Naive thymus-derived CD8-positive, alpha-beta T cell (primary cell): Measurements from ENCODE around the gene CREB5. TPM values are rescaled to one million over a fixed set of nuclear protein-coding genes. Genes with fewer than 3 reads are reported as not detected.
A peak's percentile ranks its signal among the peaks of the same experiment; 100 is the strongest.

ENCODE experiments used
- ATAC-seq, 2 donors: fragments of 150-1000 bp; cut with Tn5 transposase in 1 of 2; sonication (Bioruptor Pico), chemical (Tn5 transposase) in 1 of 2; 1 replicate in 1 of 2; 2 replicates in 1 of 2; pipeline ENCODE4 v1.10.0; 2021; ENCODE audit warnings: mild to moderate bottlenecking in 2 of 2, moderate library complexity in 2 of 2
- POLR2A ChIA-PET: fragments of 350-600 bp; sonication (Branson Sonifier 250); formaldehyde crosslinking; loops from one replicate; lab custom pipeline; 2021; ENCODE audit warnings: antibody characterized with exemption; lab: Charles Lee
- DNase-seq, 10 donors: peaks; one replicate each; pipeline versions ENCODE4 v3.0.0 to v3.0.0-alpha.2; 2020 to 2022
- H3K27ac Mint-ChIP-seq, 10 donors: one replicate each; pipeline ENCODE4 v1.8.0; 2020 to 2022; ENCODE audit warnings: mild to moderate bottlenecking in 10 of 10, mixed read lengths in 10 of 10, moderate library complexity in 4 of 10, inconsistent platforms in 1 of 10
- H3K27me3 Mint-ChIP-seq, 5 donors: one replicate each; pipeline ENCODE4 v1.8.0; 2021 to 2022; ENCODE audit warnings: mixed read lengths in 5 of 5
- H3K36me3 Mint-ChIP-seq, 3 donors: one replicate each; pipeline ENCODE4 v1.8.0; 2020 to 2022; ENCODE audit warnings: mixed read lengths in 3 of 3, mild to moderate bottlenecking in 2 of 3, inconsistent platforms in 1 of 3
- H3K4me1 Mint-ChIP-seq, 4 donors: one replicate each; pipeline ENCODE4 v1.8.0; 2021 to 2022; ENCODE audit warnings: mixed read lengths in 4 of 4
- H3K4me3 Mint-ChIP-seq, 10 donors: one replicate each; pipeline ENCODE4 v1.8.0; 2020 to 2022; ENCODE audit warnings: mild to moderate bottlenecking in 10 of 10, mixed read lengths in 10 of 10, moderate library complexity in 6 of 10, inconsistent platforms in 1 of 10
- H3K9me3 Mint-ChIP-seq, 9 donors: one replicate each; pipeline ENCODE4 v1.8.0; 2020 to 2022; ENCODE audit warnings: mixed read lengths in 9 of 9, mild to moderate bottlenecking in 3 of 9, inconsistent platforms in 1 of 9, moderate library complexity in 1 of 9
- polyA plus RNA-seq, 3 donors: library from polyadenylated mRNA; unstranded; fragments of 300-500 nt; fragmentation: Illumina TruSeq; gene quantifications; one replicate each; pipeline ENCODE4 v1.2.3, GENCODE V29; 2021
- total RNA-seq, 8 experiments: library from RNA in 2 of 8; stranded (reverse) in 2 of 8; gene quantifications; one replicate each; pipeline ENCODE4 v1.2.3 and lab custom pipeline; 2021 to 2026

CREB5 gene
- total and polyA plus RNA-seq, 5 experiments from 2014 or later, result 0.19 to 0.23 TPM; not detected in 3

DNA sequence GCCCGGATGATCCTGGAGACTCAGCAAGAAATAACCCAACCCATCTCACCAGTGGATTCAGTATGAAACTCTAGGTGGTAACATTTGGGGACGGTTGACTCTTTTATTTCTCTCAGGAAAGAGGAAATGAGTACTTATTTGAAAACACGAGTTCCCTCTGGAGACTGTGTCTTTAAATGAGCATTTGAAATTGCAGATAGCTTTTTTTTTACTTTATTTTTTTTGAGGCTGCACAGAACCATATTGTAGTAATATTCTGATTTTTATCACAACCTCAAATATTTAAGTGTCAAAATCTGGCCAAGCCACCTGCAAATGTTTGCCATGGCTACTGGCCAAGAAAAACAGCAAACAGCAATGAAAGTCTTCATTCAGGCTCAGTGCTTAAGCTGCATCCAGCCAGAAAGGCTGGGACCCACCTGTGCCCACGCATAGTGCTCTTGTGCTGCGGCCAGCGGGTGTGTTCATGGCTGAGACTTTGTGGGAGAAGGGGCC, 160.8 kb downstream of the CREB5 start:
- Mint-ChIP-seq H3K27ac (no peak overlapping the region), H3K36me3 (no peaks in the 10 kb centered on the region), H3K4me1 (peaks cover 3 to 11% (median 6%) of the 10 kb centered on the region in 4 donors), H3K4me3 (no peak overlapping the region), H3K27me3 (peaks cover 0 to 12% (median 2%) of the 10 kb centered on the region in 5 donors), H3K9me3 (no peaks in the 10 kb centered on the region)
- DNase-seq (no peak), ATAC-seq (no peak)
- POLR2A ChIA-PET, result no interaction called here

GRCh38 chr7:28573651-28574301, 161.5 kb downstream of the CREB5 start:
- H3K9me3 Mint-ChIP-seq, result no peaks in the 10 kb centered on the region
- peaks cover 0 to 12% (median 2%) of the 10 kb centered on the region in 5 donors for H3K27me3 Mint-ChIP-seq
- POLR2A ChIA-PET, result no interaction called here
- no peak for DNase-seq
- ATAC-seq, result no peak
- H3K4me3 Mint-ChIP-seq, result no peak overlapping the region
- H3K36me3 Mint-ChIP-seq, result no peaks in the 10 kb centered on the region
- H3K27ac Mint-ChIP-seq, result no peak overlapping the region
- peaks cover 3 to 9% (median 6%) of the 10 kb centered on the region in 4 donors for H3K4me1 Mint-ChIP-seq

- no peak for DNase-seq
- Mint-ChIP-seq H3K4me1 (peaks cover 0 to 10% (median 3%) of the 10 kb centered on the region in 4 donors), H3K9me3 (no peaks in the 10 kb centered on the region), H3K36me3 (no peaks in the 10 kb centered on the region), H3K4me3 (no peak overlapping the region), H3K27me3 (peaks cover 0 to 12% (median 2%) of the 10 kb centered on the region in 5 donors), H3K27ac (no peak overlapping the region)
- ATAC-seq, result no peak
- POLR2A ChIA-PET, result no interaction called here
Observed at GRCh38 chr7:28575241-28575643, 162.9 kb downstream of the CREB5 start.

- DNase-seq, result no peak
- H3K4me1 Mint-ChIP-seq, result peaks cover 4 to 20% (median 6%) of the 10 kb centered on the region in 4 donors
- ATAC-seq, result no peak
- no peak overlapping the region for H3K27ac Mint-ChIP-seq
- POLR2A ChIA-PET, result no interaction called here
- H3K9me3 Mint-ChIP-seq, result no peaks in the 10 kb centered on the region
- H3K4me3 Mint-ChIP-seq, result no peak overlapping the region
- no peaks in the 10 kb centered on the region for H3K36me3 Mint-ChIP-seq
- peaks cover 0 to 7% (median 2%) of the 10 kb centered on the region in 5 donors for H3K27me3 Mint-ChIP-seq
Observed at GRCh38 chr7:28576656-28577055, 164.3 kb downstream of the CREB5 start.

DNA sequence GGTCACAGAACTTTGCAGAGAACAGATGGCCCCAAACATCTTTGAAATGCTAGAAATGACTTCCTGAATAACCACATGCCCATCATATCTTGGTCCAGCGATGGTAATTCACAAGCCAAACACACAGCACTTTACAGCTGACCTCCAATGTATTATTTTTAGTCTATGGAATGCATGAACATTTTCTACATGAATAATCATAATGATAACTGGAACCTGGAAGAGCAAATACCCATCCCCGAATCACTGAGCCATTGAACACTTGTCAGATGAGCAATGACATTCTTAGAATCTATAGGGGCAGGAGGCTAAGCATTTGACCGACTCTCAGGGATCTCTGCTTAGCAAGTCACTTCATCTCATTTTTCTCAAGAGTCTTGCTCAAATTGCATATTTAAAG, 167.3 kb downstream of the CREB5 start:
- POLR2A ChIA-PET, result interaction anchor here (0.6 kb wide), 1 partner anchor 346 kb away, joined by 3 read pairs; no protein-coding TSS in a partner anchor
- H3K27me3 Mint-ChIP-seq, result peaks cover 0 to 5% (median 3%) of the 10 kb centered on the region in 5 donors
- no peak overlapping the region for H3K4me3 Mint-ChIP-seq
- DNase-seq (no peak), ATAC-seq (no peak)
- H3K27ac Mint-ChIP-seq, result no peak overlapping the region
- H3K9me3 Mint-ChIP-seq, result no peaks in the 10 kb centered on the region
- H3K36me3 Mint-ChIP-seq, result no peaks in the 10 kb centered on the region
- H3K4me1 Mint-ChIP-seq, result peaks cover 3 to 19% (median 8%) of the 10 kb centered on the region in 4 donors

DNA sequence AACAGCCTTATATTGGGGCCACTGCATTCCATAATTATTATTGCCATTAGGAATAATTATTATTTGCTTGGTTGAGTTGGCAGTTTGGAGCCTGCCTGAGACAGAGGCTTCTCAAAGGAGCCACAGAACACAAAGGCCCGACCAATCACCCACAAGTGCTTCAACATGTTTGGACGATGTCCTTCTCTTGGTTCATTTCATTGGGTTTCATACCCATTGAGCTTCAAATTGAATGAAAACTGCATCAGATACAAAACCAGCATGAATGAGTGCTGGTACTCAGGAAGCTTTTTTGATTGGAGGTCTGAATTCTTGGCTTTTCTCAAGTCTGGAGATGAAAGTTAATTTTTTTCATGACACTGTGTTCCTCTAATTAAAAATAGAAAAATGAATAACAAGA, 168.3 kb downstream of the CREB5 start:
- no peak for ATAC-seq
- Mint-ChIP-seq H3K36me3 (no peaks in the 10 kb centered on the region), H3K27ac (peak overlapping the region in 2 of 10 donors; percentile 59 to 67), H3K9me3 (no peaks in the 10 kb centered on the region), H3K4me1 (peaks cover 3 to 28% (median 9%) of the 10 kb centered on the region in 4 donors), H3K27me3 (peaks cover 0 to 6% (median 3%) of the 10 kb centered on the region in 5 donors), H3K4me3 (peak overlapping the region in 1 of 10 donors; percentile 20)
- no peak for DNase-seq
- POLR2A ChIA-PET, result no interaction called here

GRCh38 chr7:28581351-28581750, 169.0 kb downstream of the CREB5 start:
- Mint-ChIP-seq H3K4me1 (peaks cover 3 to 28% (median 9%) of the 10 kb centered on the region in 4 donors), H3K9me3 (no peaks in the 10 kb centered on the region), H3K4me3 (peak overlapping the region in 7 of 10 donors; percentile 10 to 57 (median 15)), H3K36me3 (no peaks in the 10 kb centered on the region), H3K27me3 (peaks cover 0 to 6% (median 3%) of the 10 kb centered on the region in 5 donors), H3K27ac (peak overlapping the region in 8 of 10 donors; percentile 7 to 74 (median 54))
- POLR2A ChIA-PET, result no interaction called here
- ATAC-seq (peak; percentile 58 to 72), DNase-seq (peak in 3 of 10 donors; percentile 1 to 33 (median 9))

DNA sequence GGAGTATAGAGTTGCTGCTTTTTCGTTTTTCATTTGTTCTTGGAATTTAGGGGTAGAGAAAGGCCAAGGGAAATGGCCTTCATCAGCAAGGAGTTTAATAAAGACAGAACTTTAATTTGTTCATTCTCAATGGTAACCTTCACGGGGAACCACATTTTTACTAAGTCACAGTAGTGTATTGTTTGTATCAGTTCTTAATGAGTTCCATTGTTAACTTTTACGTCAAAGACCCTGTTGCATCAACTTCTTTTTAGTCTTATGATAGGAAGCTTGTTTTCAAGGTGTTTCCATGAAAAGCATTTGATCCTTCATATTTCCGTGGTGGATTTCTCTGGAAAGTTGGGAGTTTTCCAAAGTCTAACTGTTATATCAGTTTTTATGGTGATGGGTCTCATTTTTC, 169.9 kb downstream of the CREB5 start:
- H3K27me3 Mint-ChIP-seq, result peaks cover 0 to 6% (median 3%) of the 10 kb centered on the region in 5 donors

DNA sequence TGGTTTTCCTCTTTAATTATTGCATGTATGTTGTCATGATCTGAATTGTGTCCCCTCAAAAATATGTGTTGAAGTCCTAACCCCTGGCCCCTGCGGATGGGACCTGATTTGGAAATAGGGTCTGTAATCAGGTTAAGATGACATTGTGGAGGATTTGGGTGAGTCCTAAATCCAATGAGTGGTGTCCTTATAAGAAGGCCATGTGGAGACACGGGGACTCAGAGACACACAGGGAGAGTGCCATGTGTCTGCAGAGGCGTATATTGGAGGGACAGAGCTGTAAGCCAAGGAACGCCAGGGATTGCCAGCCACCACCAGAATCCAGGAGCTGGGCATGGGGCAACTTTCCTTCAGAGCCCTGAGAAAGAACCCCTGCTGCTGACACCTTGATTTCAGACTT, 171.9 kb downstream of the CREB5 start:
- H3K4me1 Mint-ChIP-seq, result peaks cover 3 to 23% (median 9%) of the 10 kb centered on the region in 4 donors
- H3K4me3 Mint-ChIP-seq, result no peak overlapping the region
- H3K36me3 Mint-ChIP-seq, result no peaks in the 10 kb centered on the region
- no peaks in the 10 kb centered on the region for H3K9me3 Mint-ChIP-seq
- DNase-seq (no peak), ATAC-seq (no peak)
- H3K27ac Mint-ChIP-seq, result no peak overlapping the region
- POLR2A ChIA-PET, result no interaction called here
- peaks cover 0 to 6% (median 3%) of the 10 kb centered on the region in 5 donors for H3K27me3 Mint-ChIP-seq

More for the DNA sequence above, 169.9 kb downstream of the CREB5 start:
- POLR2A ChIA-PET, result no interaction called here
- DNase-seq, result no peak
- Mint-ChIP-seq H3K27ac (no peak overlapping the region), H3K4me3 (no peak overlapping the region), H3K36me3 (no peaks in the 10 kb centered on the region), H3K4me1 (peaks cover 3 to 29% (median 9%) of the 10 kb centered on the region in 4 donors), H3K9me3 (no peaks in the 10 kb centered on the region)
- ATAC-seq, result no peak

GRCh38 chr7:28586736-28587135, 174.4 kb downstream of the CREB5 start:
- DNase-seq (no peak), ATAC-seq (no peak)
- H3K4me1 Mint-ChIP-seq, result peaks cover 11 to 22% (median 15%) of the 10 kb centered on the region in 4 donors
- H3K4me3 Mint-ChIP-seq, result no peak overlapping the region
- H3K27me3 Mint-ChIP-seq, result peaks cover 0 to 6% (median 3%) of the 10 kb centered on the region in 5 donors
- POLR2A ChIA-PET, result no interaction called here
- no peaks in the 10 kb centered on the region for H3K9me3 Mint-ChIP-seq
- peak overlapping the region in 1 of 10 donors; percentile 17 for H3K27ac Mint-ChIP-seq
- no peaks in the 10 kb centered on the region for H3K36me3 Mint-ChIP-seq

- Mint-ChIP-seq H3K4me3 (no peak overlapping the region), H3K36me3 (no peaks in the 10 kb centered on the region), H3K27ac (no peak overlapping the region), H3K4me1 (peaks cover 15 to 26% (median 17%) of the 10 kb centered on the region in 4 donors), H3K27me3 (peaks cover 0 to 6% (median 3%) of the 10 kb centered on the region in 5 donors), H3K9me3 (no peaks in the 10 kb centered on the region)
- ATAC-seq (no peak), DNase-seq (no peak)
- POLR2A ChIA-PET, result no interaction called here
Observed at GRCh38 chr7:28587211-28587610, 174.9 kb downstream of the CREB5 start.

GRCh38 chr7:28588602-28589001, 176.3 kb downstream of the CREB5 start:
- Mint-ChIP-seq H3K4me3 (no peak overlapping the region), H3K9me3 (no peaks in the 10 kb centered on the region), H3K4me1 (peaks cover 18 to 34% (median 20%) of the 10 kb centered on the region in 4 donors), H3K36me3 (no peaks in the 10 kb centered on the region), H3K27me3 (peaks cover 0 to 4% (median 0%) of the 10 kb centered on the region in 5 donors), H3K27ac (no peak overlapping the region)
- DNase-seq (no peak), ATAC-seq (no peak)
- POLR2A ChIA-PET, result no interaction called here

- H3K4me3 Mint-ChIP-seq, result peak overlapping the region in 8 of 10 donors; percentile 22 to 67 (median 48)
- no peaks in the 10 kb centered on the region for H3K9me3 Mint-ChIP-seq
- no peaks in the 10 kb centered on the region for H3K27me3 Mint-ChIP-seq
- no peaks in the 10 kb centered on the region for H3K36me3 Mint-ChIP-seq
- POLR2A ChIA-PET, result no interaction called here
- H3K27ac Mint-ChIP-seq, result peak overlapping the region; percentile 1 to 85 (median 46)
- DNase-seq (no peak), ATAC-seq (no peak)
- H3K4me1 Mint-ChIP-seq, result peaks cover 14 to 33% (median 20%) of the 10 kb centered on the region in 4 donors
Observed at GRCh38 chr7:28591041-28591674, 178.8 kb downstream of the CREB5 start.
